SK-N-DZ (cell line): ENCODE measurements around the gene UGT1A9.
"Not testable (repeated sequence)": the region's sequence is repeated elsewhere in the genome, so short reads cannot be mapped to it uniquely, and the experiment has no call there.

Source experiments
- DNase-seq: peaks from one replicate; pipeline ENCODE4 v3.0.0-alpha.2; 2015; ENCODE audit warnings: low spot score

The UGT1A9 gene

GRCh38 chr2:233680361-233681045 is 8.8 kb downstream of the UGT1A9 start:
- no peak for DNase-seq

- no peak for DNase-seq
Measured at GRCh38 chr2:233681521-233682099, 9.9 kb downstream of the UGT1A9 start, which contains the start of gene UGT1A7. Gene UGT1A7 (plus strand): TSS chr2:233681901. CDS start chr2:233681938, 37 bp downstream.

- DNase-seq: no peak
Measured at GRCh38 chr2:233684640-233685039, 12.9 kb downstream of the UGT1A9 start.

GRCh38 chr2:233686928-233687327 is 15.2 kb downstream of the UGT1A9 start:
- no peak for DNase-seq

GRCh38 chr2:233688341-233688740 is 16.6 kb downstream of the UGT1A9 start:
- no peak for DNase-seq

- DNase-seq: no peak
Measured at GRCh38 chr2:233689031-233689430, 17.3 kb downstream of the UGT1A9 start.

GRCh38 chr2:233689501-233689900 is 17.8 kb downstream of the UGT1A9 start:
- no peak for DNase-seq

- DNase-seq: no peak
Measured at GRCh38 chr2:233690444-233690843, 18.7 kb downstream of the UGT1A9 start.

- no peak for DNase-seq
Measured at GRCh38 chr2:233691443-233692433, 20.0 kb downstream of the UGT1A9 start.

- no peak for DNase-seq
Measured at GRCh38 chr2:233692648-233693047, 20.9 kb downstream of the UGT1A9 start, which contains the start of gene UGT1A6. Gene UGT1A6 (plus strand): TSS chr2:233692890. CDS start chr2:233693005, 115 bp downstream.

- DNase-seq: no peak
Measured at GRCh38 chr2:233693963-233694362, 22.3 kb downstream of the UGT1A9 start.

GRCh38 chr2:233698740-233699139 is 27.0 kb downstream of the UGT1A9 start:
- no peak for DNase-seq

- no peak for DNase-seq
Measured at GRCh38 chr2:233699424-233700027, 27.8 kb downstream of the UGT1A9 start.

GRCh38 chr2:233700028-233700635 is 28.4 kb downstream of the UGT1A9 start:
- DNase-seq: no peak

GRCh38 chr2:233700842-233701241 is 29.1 kb downstream of the UGT1A9 start:
- not testable (repeated sequence) for DNase-seq

- DNase-seq: no peak
Measured at GRCh38 chr2:233702238-233702637, 30.5 kb downstream of the UGT1A9 start.

- DNase-seq: no peak
Measured at GRCh38 chr2:233705911-233706506, 34.3 kb downstream of the UGT1A9 start.

GRCh38 chr2:233706720-233707119 is 35.0 kb downstream of the UGT1A9 start:
- no peak for DNase-seq

- DNase-seq: no peak
Measured at GRCh38 chr2:233707940-233708644, 36.4 kb downstream of the UGT1A9 start.

- no peak for DNase-seq
Measured at GRCh38 chr2:233708942-233709341, 37.2 kb downstream of the UGT1A9 start.
